Heart right ventricle (tissue), 16 donors: Measurements from ENCODE around the gene KIF22. TPM values are rescaled to one million over a fixed set of nuclear protein-coding genes. Genes with fewer than 3 reads are reported as not detected.

Source experiments
- ATAC-seq, 8 donors: fragments of 200-7000 bp; cut with Tn5 transposase; one replicate each; pipeline ENCODE4 v1.9.1; 2020; ENCODE audit warnings: mild to moderate bottlenecking in 8 of 8, moderate library complexity in 8 of 8, moderate number of reproducible peaks in 1 of 8
- DNase-seq, 2 donors: peaks; one replicate each; pipeline ENCODE4 v3.0.0-alpha.2; 2020
- H3K27ac ChIP-seq, 10 donors: fragments of 200-600 bp; sonication (generic) in 2 of 10; one replicate each; pipeline versions ENCODE4 v1.5.0 to v1.8.0; 2020 to 2022; ENCODE audit warnings: mild to moderate bottlenecking in 3 of 10
- H3K27me3 ChIP-seq, 7 donors: fragments of 200-600 bp; one replicate each; pipeline ENCODE4 v1.8.0; 2021 to 2022; ENCODE audit warnings: mild to moderate bottlenecking in 2 of 7
- H3K36me3 ChIP-seq, 9 donors: fragments of 200-600 bp; sonication (generic) in 1 of 9; one replicate each; pipeline versions ENCODE4 v1.5.0 to v1.8.0; 2020 to 2022; ENCODE audit warnings: mild to moderate bottlenecking in 2 of 9
- H3K4me1 ChIP-seq, 9 donors: fragments of 200-600 bp; sonication (generic) in 1 of 9; one replicate each; pipeline versions ENCODE4 v1.5.0 to v1.8.0; 2020 to 2022; ENCODE audit warnings: mild to moderate bottlenecking in 4 of 9
- H3K4me3 ChIP-seq, 10 donors: fragments of 200-600 bp; sonication (generic) in 2 of 10; one replicate each; pipeline versions ENCODE4 v1.5.0 to v1.8.0; 2020 to 2022; ENCODE audit warnings: mild to moderate bottlenecking in 7 of 10, moderate library complexity in 2 of 10
- H3K9me3 ChIP-seq, 11 donors: fragments of 200-600 bp in 10 of 11; sonication (generic) in 2 of 11; one replicate each; pipeline versions ENCODE4 v1.5.0 to v1.8.0; 2013 to 2022; ENCODE audit warnings: mild to moderate bottlenecking in 2 of 11, control low read depth in 1 of 11, moderate library complexity in 1 of 11
- WGBS, 2 donors: extraction: QIAGEN DNeasy Blood & Tissue Kit; methylation state at CpG; one replicate each; pipeline ENCODE4 v1.1.7; 2013; ENCODE audit warnings: inconsistent platforms in 1 of 2; 5-methylcytosine and 5-hydroxymethylcytosine counted together
- intact Hi-C, 10 donors: fragments of 100-400 bp; cut with DNase I; formaldehyde crosslinking; loops; one replicate each; pipeline versions ENCODE4 v1.11.1 to v1.14.2; 2022
- polyA plus RNA-seq, 2 donors: library from polyadenylated mRNA; stranded (reverse); fragments of 200-250 nt; gene quantifications; one replicate each; pipeline ENCODE4 v1.2.3, GENCODE V29; 2013
- total RNA-seq, 10 donors: library from RNA; stranded (reverse); fragmentation: NEBNext Ultra II Directional in 3 of 10; extraction: Animal tissue kit (Norgen Biotek cat#: 25700) in 3 of 10; gene quantifications; one replicate each; pipeline versions ENCODE4 v1.2.1 to v1.2.4, GENCODE V29; 2021 to 2023
- TF ChIP-seq, protein P1 (sequence below), 9 donors: fragments of 200-600 bp; sonication (generic) in 2 of 9; IDR thresholded peaks; one replicate each; pipeline versions ENCODE4 v1.5.0 to v1.8.0; 2021 to 2022; ENCODE audit warnings: antibody characterized with exemption in 9 of 9, mild to moderate bottlenecking in 5 of 9, moderate library complexity in 1 of 9
- donor health status: Arrhythmogenic right ventricular cardiomyopathy.
- donor health status: ischemic (EF 13 %, LVEDD 7.1; RV severe dilation, severe dysfunction).
- donor health status: healthy with polysubstance abuse.
- donor health status: DM: no; HTN: yes; CAD: no.
- donor health status: DM: no; HTN: no; CAD: no.
- donor health status: ischemic (EF 25% LVEDD 6.9; RV normal size, moderate dysfunction).
- donor health status: ischemic (EF 25% LVEDD 5.7; RV mildly dilated, moderate dysfunction).
- donor health status: healthy.
- donor health status: DM: yes; HTN: yes; CAD: no.
- donor health status: Ischemic cardiomyopathy.
- donor health status: ischemic (EF 35%, LVEDD 5.7; RV mildly dilated, moderate dysfunction).
- donor health status: nonischemic (EF 11% LVEDD 7.7; RV severe dilation, severe dysfunction).
- donor health status: DM: yes; HTN: yes; CAD: no.
- donor health status: PGD.
- donor health status: ischemic (EF 29% LVEDD 5.4; RV normal size, mild dysfunction).
- donor health status: nonischemic (EF 23%, LVEDD 6.1; RV moderate dilation, normal function).

The KIF22 gene
- total and polyA plus RNA-seq, 12 donors: 16.3 to 136 (median 38.6) TPM

DNA sequence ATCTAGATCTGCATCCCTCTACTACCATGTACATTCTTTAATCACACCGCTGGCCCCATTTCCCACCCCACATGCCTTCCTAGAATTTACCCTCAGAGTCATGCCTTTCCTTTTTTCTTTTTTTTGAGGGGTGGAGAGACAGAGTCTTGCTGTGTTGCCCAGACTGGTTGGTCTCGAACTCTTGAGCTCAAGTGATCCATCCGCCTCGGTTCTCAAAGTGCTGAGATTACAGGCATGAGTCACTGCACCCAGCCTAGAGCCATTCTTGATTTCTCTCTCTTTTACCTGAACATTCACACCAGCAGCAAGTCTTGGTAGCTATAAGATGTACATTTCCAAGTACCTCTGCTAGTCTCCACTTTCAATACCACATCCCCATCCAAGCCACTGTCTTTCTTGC is 27.5 kb downstream of the KIF22 start:
- no peak for ATAC-seq
- Histone ChIP-seq H3K4me3 (no peak overlapping the region), H3K27ac (peak overlapping the region in 2 of 10 donors; percentile 2 to 96), H3K27me3 (no peaks in the 10 kb centered on the region), H3K9me3 (no peaks in the 10 kb centered on the region), H3K36me3 (peaks cover 0 to 30% (median 0%) of the 10 kb centered on the region in 9 donors), H3K4me1 (peaks cover 18 to 80% (median 67%) of the 10 kb centered on the region in 9 donors)
- TF ChIP-seq, protein P1, sequence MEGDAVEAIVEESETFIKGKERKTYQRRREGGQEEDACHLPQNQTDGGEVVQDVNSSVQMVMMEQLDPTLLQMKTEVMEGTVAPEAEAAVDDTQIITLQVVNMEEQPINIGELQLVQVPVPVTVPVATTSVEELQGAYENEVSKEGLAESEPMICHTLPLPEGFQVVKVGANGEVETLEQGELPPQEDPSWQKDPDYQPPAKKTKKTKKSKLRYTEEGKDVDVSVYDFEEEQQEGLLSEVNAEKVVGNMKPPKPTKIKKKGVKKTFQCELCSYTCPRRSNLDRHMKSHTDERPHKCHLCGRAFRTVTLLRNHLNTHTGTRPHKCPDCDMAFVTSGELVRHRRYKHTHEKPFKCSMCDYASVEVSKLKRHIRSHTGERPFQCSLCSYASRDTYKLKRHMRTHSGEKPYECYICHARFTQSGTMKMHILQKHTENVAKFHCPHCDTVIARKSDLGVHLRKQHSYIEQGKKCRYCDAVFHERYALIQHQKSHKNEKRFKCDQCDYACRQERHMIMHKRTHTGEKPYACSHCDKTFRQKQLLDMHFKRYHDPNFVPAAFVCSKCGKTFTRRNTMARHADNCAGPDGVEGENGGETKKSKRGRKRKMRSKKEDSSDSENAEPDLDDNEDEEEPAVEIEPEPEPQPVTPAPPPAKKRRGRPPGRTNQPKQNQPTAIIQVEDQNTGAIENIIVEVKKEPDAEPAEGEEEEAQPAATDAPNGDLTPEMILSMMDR (IDR thresholded peaks at IDR 0.05): no peak
- WGBS, 2 donors: 91% methylated on average over 4 of the region's 4 CpGs
- no peak for DNase-seq
- intact Hi-C loops: loop anchor here in 6 of 10 donors (5.0 to 10.0 kb wide), 5 partner anchors 44 to 837 kb away; partner anchors contain the start of genes CDIPT (in 4 of the 6), FBRS (in 1 of the 6), HIRIP3 (in 1 of the 6) and INO80E (in 1 of the 6)

DNA sequence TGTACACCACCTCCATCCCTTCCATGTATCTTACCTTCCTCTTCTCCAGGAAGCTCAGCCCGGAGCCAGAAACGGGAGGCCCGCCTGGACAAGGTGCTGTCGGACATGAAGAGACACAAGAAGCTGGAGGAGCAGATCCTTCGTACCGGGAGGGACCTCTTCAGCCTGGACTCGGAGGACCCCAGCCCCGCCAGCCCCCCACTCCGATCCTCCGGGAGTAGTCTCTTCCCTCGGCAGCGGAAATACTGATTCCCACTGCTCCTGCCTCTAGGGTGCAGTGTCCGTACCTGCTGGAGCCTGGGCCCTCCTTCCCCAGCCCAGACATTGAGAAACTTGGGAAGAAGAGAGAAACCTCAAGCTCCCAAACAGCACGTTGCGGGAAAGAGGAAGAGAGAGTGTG is 29.0 kb downstream of the KIF22 start:
- Histone ChIP-seq H3K36me3 (peaks cover 0 to 35% (median 0%) of the 10 kb centered on the region in 9 donors), H3K4me3 (peak overlapping the region in 3 of 10 donors; percentile 67 to 81 (median 76)), H3K27ac (peak overlapping the region in 5 of 10 donors; percentile 75 to 94 (median 88)), H3K4me1 (peaks cover 18 to 83% (median 74%) of the 10 kb centered on the region in 9 donors), H3K9me3 (no peaks in the 10 kb centered on the region), H3K27me3 (no peaks in the 10 kb centered on the region)
- TF ChIP-seq, protein P1 (IDR thresholded peaks at IDR 0.05): no peak
- DNase-seq (no peak), ATAC-seq (no peak)
- WGBS, 2 donors: 83 to 85% methylated on average over 15 of the region's 15 CpGs
- intact Hi-C loops: loop anchor here in 6 of 10 donors (5.0 to 10.0 kb wide), 5 partner anchors 43 to 835 kb away; partner anchors contain the start of genes CDIPT (in 4 of the 6), FBRS (in 1 of the 6), HIRIP3 (in 1 of the 6) and INO80E (in 1 of the 6)

DNA sequence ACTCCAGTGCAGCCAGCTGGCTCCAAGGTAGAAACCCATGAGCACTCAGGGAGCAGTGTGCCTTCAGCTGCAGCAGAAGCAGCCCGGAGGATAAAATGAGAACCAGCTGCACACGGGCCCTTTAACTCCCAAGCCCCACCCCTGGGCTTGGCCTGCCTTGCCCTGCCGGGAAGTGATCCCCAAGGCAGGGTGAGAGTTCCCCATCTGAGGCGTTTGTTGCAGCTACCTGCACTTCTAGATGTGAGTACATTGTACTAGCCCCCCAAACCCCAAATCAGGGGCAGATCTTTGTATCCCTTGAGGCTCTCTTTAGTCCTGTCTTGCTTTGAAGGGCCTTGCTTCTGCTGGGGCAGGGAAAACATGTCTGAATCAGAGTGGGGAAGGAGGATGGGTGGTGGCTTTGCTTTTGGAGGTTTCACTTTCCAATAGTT is 29.7 kb downstream of the KIF22 start, which contains the start of gene MVP:
MVP (plus strand) TSS at position 192 of the 431 bp plus-strand sequence. CDS start 10,088 bp downstream, outside the sequence.
- TF ChIP-seq, protein P1 (IDR thresholded peaks at IDR 0.05): no peak
- peak; percentile 9 to 47 (median 37) for ATAC-seq
- DNase-seq: peak; percentile 62 to 63
- peak within 1 kb of the TSS; percentile 44 to 82 (median 72) for H3K4me3 ChIP-seq
- peaks cover 0 to 35% (median 0%) of the 10 kb centered on the region in 9 donors for H3K36me3 ChIP-seq
- peak within 1 kb of the TSS; percentile 66 to 94 (median 87) for H3K27ac ChIP-seq
- 0% methylated on average over 4 of the region's 4 CpGs for WGBS, 2 donors
- H3K9me3 ChIP-seq: no peaks in the 10 kb centered on the region
- no peaks in the 10 kb centered on the region for H3K27me3 ChIP-seq
- intact Hi-C loops: loop anchor here in 1 of 10 donors (5.0 kb wide), 1 partner anchor 42 kb away; the partner anchor contains the start of gene CDIPT
- H3K4me1 ChIP-seq: peaks cover 19 to 83% (median 74%) of the 10 kb centered on the region in 9 donors

DNA sequence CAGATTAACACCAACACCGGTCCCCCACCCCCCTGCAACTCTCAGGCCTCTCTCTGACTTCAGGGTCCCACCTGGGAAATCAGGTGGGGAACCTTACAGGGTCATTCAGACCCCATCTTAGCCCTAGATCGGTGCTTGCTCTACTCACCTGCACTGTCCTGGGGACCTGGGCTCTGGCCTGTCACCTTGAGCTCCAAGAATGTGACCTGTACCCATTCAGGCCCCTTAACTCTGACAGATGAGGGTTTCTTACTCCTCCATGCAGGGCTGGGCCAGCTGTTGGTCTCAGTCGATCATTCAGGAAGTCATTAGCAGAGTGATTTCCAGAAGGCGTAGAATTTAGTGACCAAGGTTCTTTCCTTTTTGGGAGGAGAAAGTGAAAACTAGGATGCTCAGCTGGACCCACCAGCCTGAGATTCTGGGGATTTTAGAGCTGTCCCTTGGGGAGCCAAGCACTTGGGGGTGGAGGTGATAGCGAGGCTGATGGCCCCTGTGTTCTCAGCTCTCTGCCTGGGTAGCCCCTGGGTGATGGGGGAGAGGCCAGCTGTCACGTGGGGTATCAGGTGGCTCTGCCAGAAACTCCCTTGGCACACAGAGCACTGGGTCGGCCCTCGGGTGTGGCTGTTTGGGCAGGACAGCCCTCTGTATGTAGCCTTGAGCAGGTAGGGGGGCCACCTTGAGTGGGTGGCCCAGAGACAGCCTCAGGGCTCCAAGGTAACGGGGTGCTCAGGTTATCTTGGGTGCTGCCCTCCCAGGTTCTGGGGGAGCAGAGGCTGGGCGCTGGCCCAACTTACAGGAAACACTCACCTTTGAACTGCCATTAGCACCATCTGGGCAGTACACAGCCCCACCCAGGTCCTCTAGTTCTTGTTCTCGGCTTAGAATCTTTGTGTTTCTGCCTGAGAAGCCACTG is 30.4 kb downstream of the KIF22 start:
- Histone ChIP-seq H3K36me3 (peaks cover 0 to 35% (median 0%) of the 10 kb centered on the region in 9 donors), H3K27me3 (no peaks in the 10 kb centered on the region), H3K9me3 (no peaks in the 10 kb centered on the region), H3K4me1 (peaks cover 25 to 86% (median 79%) of the 10 kb centered on the region in 9 donors), H3K27ac (peak overlapping the region; percentile 66 to 94 (median 87)), H3K4me3 (peak overlapping the region; percentile 44 to 82 (median 72))
- ATAC-seq (peak in 2 of 8 donors; percentile 3 to 5), DNase-seq (peak in 1 of 2 donors; percentile 23)
- TF ChIP-seq, protein P1 (IDR thresholded peaks at IDR 0.05): no peak
- intact Hi-C loops: loop anchor here in 1 of 10 donors (5.0 kb wide), 1 partner anchor 41 kb away; the partner anchor contains the start of gene CDIPT
- 32 to 41% methylated on average over 11 of the region's 11 CpGs for WGBS, 2 donors
